Measurements from ENCODE around the gene SLC44A3. TPM values are rescaled to one million over a fixed set of nuclear protein-coding genes. Genes with fewer than 3 reads are reported as not detected.
A peak's percentile ranks its signal among the peaks of the same experiment; 100 is the strongest.

The SLC44A3 gene
- total and polyA plus RNA-seq, 4 donors, result 8.2 to 10.2 (median 8.6) TPM

GRCh38 chr1:94851571-94851970 lies 31.4 kb downstream of the SLC44A3 start:
- peaks cover 2% of the 10 kb centered on the region for H3K36me3 ChIP-seq (ENCODE audit: control insufficient read depth, insufficient read depth, low read length)
- H3K4me3 ChIP-seq (ENCODE audit: low read depth, low read length), result no peak overlapping the region
- WGBS (ENCODE audit: insufficient coverage), result 91% methylated on average over 1 of the region's 1 CpG
- DNase-seq (ENCODE audit: low read depth in 4 of 6, low spot score in 6 of 6), result no peak
- H3K27ac ChIP-seq (ENCODE audit: low read depth, low read length), result no peak overlapping the region
- H3K27me3 ChIP-seq (ENCODE audit: control insufficient read depth, insufficient read depth, low read length), result no peaks in the 10 kb centered on the region
- H3K9me3 ChIP-seq (ENCODE audit: control insufficient read depth, insufficient read depth, low read length), result no peaks in the 10 kb centered on the region
- H3K4me1 ChIP-seq (ENCODE audit: control insufficient read depth, insufficient read depth, low read length), result peaks cover 8% of the 10 kb centered on the region

DNA sequence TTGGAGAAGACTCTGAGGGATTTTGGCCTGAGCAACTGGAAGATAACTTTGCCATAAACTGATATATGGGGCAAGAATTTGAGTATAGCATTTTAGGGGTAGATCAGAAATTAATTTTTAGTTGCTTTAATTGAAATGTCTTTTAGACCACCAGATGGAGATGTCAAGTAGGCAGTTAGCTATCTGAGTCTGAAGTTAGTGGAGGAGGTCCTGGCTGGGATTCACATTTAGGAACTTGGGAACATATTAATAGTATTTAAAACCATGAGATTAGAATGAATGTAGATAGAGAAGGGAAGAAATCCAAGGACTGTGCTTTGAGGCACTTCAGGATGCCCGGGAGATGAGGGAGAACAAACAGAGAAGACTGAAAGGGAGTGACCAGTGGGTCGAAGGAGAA lies 32.6 kb downstream of the SLC44A3 start:
- H3K4me1 ChIP-seq (ENCODE audit: control insufficient read depth, insufficient read depth, low read length), result peaks cover 8% of the 10 kb centered on the region
- WGBS (ENCODE audit: insufficient coverage), result 74% methylated on average over 2 of the region's 2 CpGs
- no peak for DNase-seq (ENCODE audit: low read depth in 4 of 6, low spot score in 6 of 6)

DNA sequence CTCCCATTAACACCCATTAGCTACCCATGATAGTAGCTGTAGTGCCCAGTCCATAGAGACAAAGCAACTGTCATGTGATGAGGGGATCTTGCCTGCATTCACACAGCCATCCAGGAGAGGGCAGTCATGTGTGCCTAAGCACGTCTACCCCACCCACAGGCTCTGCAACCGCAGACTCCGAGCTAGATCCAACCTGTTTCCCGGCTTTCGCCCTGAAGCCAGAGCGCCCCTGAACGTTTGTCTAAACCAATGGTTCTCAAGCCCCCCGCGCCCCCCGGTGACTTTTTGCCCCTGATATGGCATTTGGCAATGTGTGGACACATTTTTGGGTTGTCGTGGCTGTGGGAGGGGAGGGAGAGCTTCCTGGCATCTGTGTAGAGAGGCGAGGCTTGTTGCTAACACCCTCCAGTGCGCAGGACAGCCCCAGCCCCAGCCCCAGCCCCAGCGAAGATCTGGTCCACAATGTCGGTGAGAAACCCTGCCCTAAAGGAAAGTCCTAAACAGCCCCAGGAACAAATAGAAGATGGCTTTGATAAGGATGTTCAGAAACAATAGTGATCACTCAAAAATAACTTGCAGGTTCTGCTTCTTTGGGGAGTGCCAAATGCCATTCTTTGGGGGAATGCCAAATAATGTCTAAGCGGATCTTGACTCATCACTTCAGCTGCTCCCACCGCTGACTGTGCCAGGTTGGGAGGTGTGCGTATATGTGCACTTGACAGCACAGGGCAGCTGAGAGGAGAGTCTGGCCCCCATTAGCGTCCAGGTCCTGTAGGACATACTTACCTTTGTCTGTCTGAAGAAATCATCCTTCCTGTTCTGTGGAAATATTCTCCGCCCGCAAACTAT lies 34.5 kb downstream of the SLC44A3 start:
- peak overlapping the region; percentile 72 for H3K27ac ChIP-seq (ENCODE audit: low read depth, low read length)
- no peaks in the 10 kb centered on the region for H3K36me3 ChIP-seq (ENCODE audit: control insufficient read depth, insufficient read depth, low read length)
- WGBS (ENCODE audit: insufficient coverage), result 30% methylated on average over 18 of the region's 21 CpGs
- peaks cover 8% of the 10 kb centered on the region for H3K4me1 ChIP-seq (ENCODE audit: control insufficient read depth, insufficient read depth, low read length)
- no peaks in the 10 kb centered on the region for H3K27me3 ChIP-seq (ENCODE audit: control insufficient read depth, insufficient read depth, low read length)
- DNase-seq (ENCODE audit: low read depth in 4 of 6, low spot score in 6 of 6), result peak in 2 of 6 donors; percentile 88 to 93
- peak overlapping the region; percentile 51 for H3K4me3 ChIP-seq (ENCODE audit: low read depth, low read length)
- H3K9me3 ChIP-seq (ENCODE audit: control insufficient read depth, insufficient read depth, low read length), result no peaks in the 10 kb centered on the region

More for the DNA sequence above, 32.6 kb downstream of the SLC44A3 start:
- Histone ChIP-seq H3K27me3 (ENCODE audit: control insufficient read depth, insufficient read depth, low read length) (no peaks in the 10 kb centered on the region), H3K4me3 (ENCODE audit: low read depth, low read length) (no peak overlapping the region), H3K36me3 (ENCODE audit: control insufficient read depth, insufficient read depth, low read length) (peaks cover 2% of the 10 kb centered on the region), H3K9me3 (ENCODE audit: control insufficient read depth, insufficient read depth, low read length) (no peaks in the 10 kb centered on the region), H3K27ac (ENCODE audit: low read depth, low read length) (no peak overlapping the region)

DNA sequence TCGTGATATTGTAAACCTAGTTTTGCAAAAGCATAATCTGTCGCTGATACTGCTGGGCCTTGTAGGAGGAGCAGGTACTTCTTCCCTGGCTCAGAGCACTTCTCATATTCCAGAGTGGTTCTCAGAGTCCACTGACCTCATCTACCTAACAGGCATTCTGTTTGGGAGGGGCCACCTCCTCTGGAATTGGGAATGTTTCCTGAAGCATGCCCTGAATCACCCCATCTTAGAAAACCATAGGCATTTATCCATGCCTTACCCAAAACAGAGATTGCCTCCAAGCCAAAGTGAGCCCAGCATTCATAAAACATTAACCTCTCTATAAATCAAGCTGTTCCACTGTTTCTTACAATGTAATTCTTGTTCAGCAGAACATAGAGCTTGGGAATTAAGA lies 35.1 kb downstream of the SLC44A3 start:
- no peaks in the 10 kb centered on the region for H3K9me3 ChIP-seq (ENCODE audit: control insufficient read depth, insufficient read depth, low read length)
- no peaks in the 10 kb centered on the region for H3K27me3 ChIP-seq (ENCODE audit: control insufficient read depth, insufficient read depth, low read length)
- WGBS (ENCODE audit: insufficient coverage), result 83% methylated on average over 2 of the region's 2 CpGs
- no peaks in the 10 kb centered on the region for H3K36me3 ChIP-seq (ENCODE audit: control insufficient read depth, insufficient read depth, low read length)
- peaks cover 8% of the 10 kb centered on the region for H3K4me1 ChIP-seq (ENCODE audit: control insufficient read depth, insufficient read depth, low read length)
- no peak overlapping the region for H3K4me3 ChIP-seq (ENCODE audit: low read depth, low read length)
- no peak for DNase-seq (ENCODE audit: low read depth in 4 of 6, low spot score in 6 of 6)
- no peak overlapping the region for H3K27ac ChIP-seq (ENCODE audit: low read depth, low read length)

GRCh38 chr1:94856004-94856403 lies 35.8 kb downstream of the SLC44A3 start:
- Histone ChIP-seq H3K27ac (ENCODE audit: low read depth, low read length) (no peak overlapping the region), H3K4me3 (ENCODE audit: low read depth, low read length) (no peak overlapping the region)
- no CpG with 5 or more reads among the region's 5 CpGs for whole genome bisulfite sequencing (ENCODE audit: insufficient coverage)

DNA sequence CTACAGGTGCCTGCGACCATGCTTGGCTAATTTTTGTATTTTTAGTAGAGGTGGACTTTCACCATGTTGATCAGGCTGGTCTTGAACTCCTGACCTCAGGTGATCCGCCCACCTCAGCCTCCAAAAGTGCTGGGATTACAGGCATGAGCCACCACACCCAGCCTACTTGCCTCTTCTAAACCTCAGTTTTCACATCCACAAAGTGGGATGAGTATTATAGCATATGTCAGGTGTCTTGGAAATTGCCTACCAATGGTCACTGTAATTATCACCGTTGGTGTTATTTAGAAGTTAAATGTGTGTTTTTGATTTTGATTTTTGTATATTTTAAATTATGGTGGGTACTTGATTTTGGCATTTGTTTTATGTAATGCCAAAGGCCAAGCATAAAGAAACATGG lies 36.7 kb downstream of the SLC44A3 start:
- no peak for DNase-seq (ENCODE audit: low read depth in 4 of 6, low spot score in 6 of 6)
- Histone ChIP-seq H3K27me3 (ENCODE audit: control insufficient read depth, insufficient read depth, low read length) (no peaks in the 10 kb centered on the region), H3K27ac (ENCODE audit: low read depth, low read length) (no peak overlapping the region), H3K9me3 (ENCODE audit: control insufficient read depth, insufficient read depth, low read length) (no peaks in the 10 kb centered on the region), H3K36me3 (ENCODE audit: control insufficient read depth, insufficient read depth, low read length) (no peaks in the 10 kb centered on the region), H3K4me1 (ENCODE audit: control insufficient read depth, insufficient read depth, low read length) (peaks cover 8% of the 10 kb centered on the region), H3K4me3 (ENCODE audit: low read depth, low read length) (no peak overlapping the region)
- 100% methylated on average over 1 of the region's 3 CpGs for WGBS (ENCODE audit: insufficient coverage)

More at GRCh38 chr1:94856004-94856403, 35.8 kb downstream of the SLC44A3 start:
- H3K4me1 ChIP-seq (ENCODE audit: control insufficient read depth, insufficient read depth, low read length), result peaks cover 8% of the 10 kb centered on the region
- no peaks in the 10 kb centered on the region for H3K36me3 ChIP-seq (ENCODE audit: control insufficient read depth, insufficient read depth, low read length)
- no peaks in the 10 kb centered on the region for H3K9me3 ChIP-seq (ENCODE audit: control insufficient read depth, insufficient read depth, low read length)
- H3K27me3 ChIP-seq (ENCODE audit: control insufficient read depth, insufficient read depth, low read length), result no peaks in the 10 kb centered on the region
- DNase-seq (ENCODE audit: low read depth in 4 of 6, low spot score in 6 of 6), result no peak

DNA sequence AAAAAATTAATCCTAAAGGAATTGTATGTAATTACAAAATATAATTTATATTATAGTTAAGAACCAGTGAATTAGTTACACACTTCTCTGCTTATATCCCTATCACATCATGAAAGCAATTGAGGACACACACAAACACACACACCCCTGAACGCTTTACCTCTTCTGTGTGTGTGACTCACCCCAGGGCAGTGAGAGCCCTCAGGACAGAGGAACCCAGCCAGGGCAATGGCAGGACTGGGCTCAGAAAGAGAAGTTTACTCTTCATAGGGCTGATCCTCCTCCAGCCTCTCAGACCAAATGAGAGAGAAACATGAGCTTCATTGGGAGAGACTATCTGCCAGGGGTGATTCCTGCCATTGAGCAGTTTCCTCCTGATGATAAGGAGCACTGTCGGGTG lies 38.1 kb downstream of the SLC44A3 start:
- Histone ChIP-seq H3K27ac (ENCODE audit: low read depth, low read length) (no peak overlapping the region), H3K27me3 (ENCODE audit: control insufficient read depth, insufficient read depth, low read length) (no peaks in the 10 kb centered on the region), H3K4me3 (ENCODE audit: low read depth, low read length) (no peak overlapping the region), H3K9me3 (ENCODE audit: control insufficient read depth, insufficient read depth, low read length) (no peaks in the 10 kb centered on the region), H3K36me3 (ENCODE audit: control insufficient read depth, insufficient read depth, low read length) (no peaks in the 10 kb centered on the region), H3K4me1 (ENCODE audit: control insufficient read depth, insufficient read depth, low read length) (peaks cover 20% of the 10 kb centered on the region)
- DNase-seq (ENCODE audit: low read depth in 4 of 6, low spot score in 6 of 6), result no peak
- 60% methylated on average over 1 of the region's 2 CpGs for WGBS (ENCODE audit: insufficient coverage)

DNA sequence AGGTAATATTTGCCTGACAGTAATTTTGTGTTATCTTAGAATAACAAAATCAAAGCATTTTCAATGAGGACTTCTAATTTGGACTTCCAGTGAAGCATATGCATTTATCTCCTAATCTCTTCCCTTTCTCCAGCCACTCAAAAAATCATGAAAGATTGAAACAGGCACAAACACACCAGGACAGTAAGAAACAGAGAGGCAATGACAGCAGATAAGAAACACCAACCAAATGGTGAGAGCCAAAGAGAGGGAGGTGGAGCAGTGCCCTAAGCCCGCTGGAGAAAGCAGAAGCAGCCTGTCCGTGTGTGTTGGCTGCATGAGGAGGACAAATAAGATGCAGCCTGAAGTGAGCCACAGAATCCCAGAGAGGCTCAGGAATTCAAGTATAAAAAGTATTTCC lies 39.0 kb downstream of the SLC44A3 start:
- Histone ChIP-seq H3K36me3 (ENCODE audit: control insufficient read depth, insufficient read depth, low read length) (no peaks in the 10 kb centered on the region), H3K4me3 (ENCODE audit: low read depth, low read length) (no peak overlapping the region), H3K4me1 (ENCODE audit: control insufficient read depth, insufficient read depth, low read length) (peaks cover 24% of the 10 kb centered on the region), H3K27me3 (ENCODE audit: control insufficient read depth, insufficient read depth, low read length) (no peaks in the 10 kb centered on the region), H3K27ac (ENCODE audit: low read depth, low read length) (no peak overlapping the region), H3K9me3 (ENCODE audit: control insufficient read depth, insufficient read depth, low read length) (no peaks in the 10 kb centered on the region)
- no peak for DNase-seq (ENCODE audit: low read depth in 4 of 6, low spot score in 6 of 6)
- 38% methylated on average over 2 of the region's 2 CpGs for WGBS (ENCODE audit: insufficient coverage)

- Histone ChIP-seq H3K9me3 (ENCODE audit: control insufficient read depth, insufficient read depth, low read length) (no peaks in the 10 kb centered on the region), H3K27me3 (ENCODE audit: control insufficient read depth, insufficient read depth, low read length) (no peaks in the 10 kb centered on the region), H3K27ac (ENCODE audit: low read depth, low read length) (peak overlapping the region; percentile 95), H3K36me3 (ENCODE audit: control insufficient read depth, insufficient read depth, low read length) (no peaks in the 10 kb centered on the region), H3K4me1 (ENCODE audit: control insufficient read depth, insufficient read depth, low read length) (peaks cover 21% of the 10 kb centered on the region), H3K4me3 (ENCODE audit: low read depth, low read length) (no peak overlapping the region)
- DNase-seq (ENCODE audit: low read depth in 4 of 6, low spot score in 6 of 6), result no peak
- no CpG with 5 or more reads among the region's 2 CpGs for WGBS (ENCODE audit: insufficient coverage)
Measured at GRCh38 chr1:94862718-94863117, 42.6 kb downstream of the SLC44A3 start.

DNA sequence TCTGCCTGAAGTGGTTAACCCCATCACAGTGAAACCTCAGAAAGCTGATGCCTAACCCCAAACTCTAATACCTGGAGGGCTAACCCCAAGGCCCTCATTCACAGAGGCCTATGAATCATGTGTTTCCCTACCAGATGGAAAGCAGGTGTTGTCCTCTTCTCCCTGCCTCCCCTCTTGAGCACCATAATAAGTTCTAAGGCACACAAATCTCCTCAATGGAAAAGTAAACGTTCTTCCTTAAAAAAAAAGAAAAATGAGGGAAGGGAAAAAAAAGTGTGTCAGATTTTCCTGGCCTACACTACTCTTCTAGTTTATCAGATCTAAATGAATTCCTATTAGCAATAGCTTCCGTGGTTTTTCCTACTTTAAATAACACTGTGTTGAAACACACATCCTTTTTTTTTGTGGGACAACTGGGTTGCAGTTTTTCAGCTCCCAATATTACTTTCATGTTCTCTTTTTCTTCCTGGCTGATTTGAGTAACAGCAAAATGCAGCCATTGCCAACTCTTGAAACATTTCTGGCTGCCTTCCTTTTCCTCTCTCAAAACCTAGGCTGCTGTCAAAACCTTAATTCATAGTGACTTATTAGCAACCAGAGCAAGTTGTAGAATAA lies 43.2 kb downstream of the SLC44A3 start:
- 43% methylated on average over 1 of the region's 2 CpGs for WGBS (ENCODE audit: insufficient coverage)
- no peaks in the 10 kb centered on the region for H3K36me3 ChIP-seq (ENCODE audit: control insufficient read depth, insufficient read depth, low read length)
- no peaks in the 10 kb centered on the region for H3K27me3 ChIP-seq (ENCODE audit: control insufficient read depth, insufficient read depth, low read length)
- peaks cover 21% of the 10 kb centered on the region for H3K4me1 ChIP-seq (ENCODE audit: control insufficient read depth, insufficient read depth, low read length)
- no peaks in the 10 kb centered on the region for H3K9me3 ChIP-seq (ENCODE audit: control insufficient read depth, insufficient read depth, low read length)
- DNase-seq (ENCODE audit: low read depth in 4 of 6, low spot score in 6 of 6), result peak in 1 of 6 donors; percentile 83
- H3K27ac ChIP-seq (ENCODE audit: low read depth, low read length), result peak overlapping the region; percentile 95
- no peak overlapping the region for H3K4me3 ChIP-seq (ENCODE audit: low read depth, low read length)

All from spinal cord (tissue), 10 donors.